ENCODE data around the gene MLLT6. TPM values are rescaled to one million over a fixed set of nuclear protein-coding genes. Genes with fewer than 3 reads are reported as not detected.
A peak's percentile ranks its signal among the peaks of the same experiment; 100 is the strongest.

MLLT6 gene
- total RNA-seq, 1 experiment from 2014 or later: 48.0 TPM

- no peak for ATAC-seq
- TF ChIP-seq ETV6 (CRISPR knock-in tag; IDR thresholded peaks at IDR 0.05) (no peak), HMGXB4 (CRISPR knock-in tag; IDR thresholded peaks at IDR 0.05) (0 out of 2 replicates have a peak, but pooled peaks have one; percentile 28)
- peaks cover 47% of the 10 kb centered on the region for H3K4me1 Mint-ChIP-seq
- no peak overlapping the region; the same call in 1 of the 2 replicates for H3K4me3 Mint-ChIP-seq
- ChIA-PET POLR2A (no interaction called here), CTCF (interaction anchor here (0.5 to 28.2 kb wide), 8 partner anchors 10 to 116 kb away, joined by 3 to 727 read pairs (median 4); partner anchors contain the start of gene SRCIN1)
- DNase-seq (ENCODE audit: low spot score): peak; percentile 36
- no peaks in the 10 kb centered on the region for H3K9me3 Mint-ChIP-seq
- H3K27ac Mint-ChIP-seq: no peak overlapping the region
- no peaks in the 10 kb centered on the region for H3K36me3 Mint-ChIP-seq
- peaks cover 90% of the 10 kb centered on the region for H3K27me3 Mint-ChIP-seq (ENCODE audit: low read depth)
Observed at GRCh38 chr17:38673707-38674013, 31.4 kb upstream of the MLLT6 start.

GRCh38 chr17:38674014-38674748 is 30.9 kb upstream of the MLLT6 start:
- H3K36me3 Mint-ChIP-seq: no peaks in the 10 kb centered on the region

GRCh38 chr17:38674749-38675615 is 30.1 kb upstream of the MLLT6 start, which contains the start of gene EPOP:
TSS of gene EPOP (minus strand) at chr17:38674957. CDS start at chr17:38674495, 462 bp downstream.
- DNase-seq (ENCODE audit: low spot score) (peak; percentile 89), ATAC-seq (peak; percentile 62)
- H3K4me3 Mint-ChIP-seq: peak within 1 kb of the TSS; percentile 54
- H3K27ac Mint-ChIP-seq: no peak within 1 kb of the TSS
- H3K4me1 Mint-ChIP-seq: peaks cover 35% of the 10 kb centered on the region
- H3K9me3 Mint-ChIP-seq: no peaks in the 10 kb centered on the region
- H3K27me3 Mint-ChIP-seq (ENCODE audit: low read depth): peaks cover 77% of the 10 kb centered on the region
- no peaks in the 10 kb centered on the region for H3K36me3 Mint-ChIP-seq
- ChIA-PET POLR2A (interaction anchor here (0.8 kb wide), 1 partner anchor 44 kb away, joined by 3 read pairs; no protein-coding TSS in a partner anchor), CTCF (interaction anchor here (1.0 to 28.2 kb wide), 3 partner anchors 56 to 112 kb away, joined by 3 to 727 read pairs (median 4); partner anchors contain the start of gene SRCIN1)
- TF ChIP-seq FOXK1 (CRISPR knock-in tag; IDR thresholded peaks at IDR 0.05): 0 out of 2 replicates have a peak, but pooled peaks have one; percentile 59
- TF ChIP-seq GABPB1 (CRISPR knock-in tag; IDR thresholded peaks at IDR 0.05): peak; percentile 74
- TF ChIP-seq USF2 (CRISPR knock-in tag; IDR thresholded peaks at IDR 0.05): peak; percentile 63; the same call in 1 of the 2 replicates
- peak; percentile 82 for TF ChIP-seq MAX (CRISPR knock-in tag; IDR thresholded peaks at IDR 0.05)
- peak; percentile 59; the same call in 1 of the 2 replicates for TF ChIP-seq USF1 (CRISPR knock-in tag; IDR thresholded peaks at IDR 0.05)
- TF ChIP-seq E2F5 (CRISPR knock-in tag; IDR thresholded peaks at IDR 0.05): peak; percentile 46; the same call in 1 of the 2 replicates
- peak; percentile 25; the same call in 1 of the 2 replicates for TF ChIP-seq ARID4B (CRISPR knock-in tag; IDR thresholded peaks at IDR 0.05; ENCODE audit: borderline replicate concordance)

More at GRCh38 chr17:38674014-38674748, 30.9 kb upstream of the MLLT6 start:
- no peaks in the 10 kb centered on the region for H3K9me3 Mint-ChIP-seq
- ATAC-seq: no peak
- peak overlapping the region; percentile 22 for H3K4me3 Mint-ChIP-seq
- H3K27ac Mint-ChIP-seq: no peak overlapping the region
- ChIA-PET POLR2A (interaction anchor here (0.8 kb wide), 1 partner anchor 45 kb away, joined by 3 read pairs; no protein-coding TSS in a partner anchor), CTCF (interaction anchor here (0.5 to 28.2 kb wide), 4 partner anchors 25 to 115 kb away, joined by 3 to 727 read pairs (median 4); partner anchors contain the start of gene SRCIN1)
- DNase-seq (ENCODE audit: low spot score): peak; percentile 41
- TF ChIP-seq E2F5 (CRISPR knock-in tag; IDR thresholded peaks at IDR 0.05) (no peak), MAX (CRISPR knock-in tag; IDR thresholded peaks at IDR 0.05) (peak; percentile 9; the same call in 1 of the 2 replicates), MLX (CRISPR knock-in tag; IDR thresholded peaks at IDR 0.05) (no peak), ZNF423 (CRISPR knock-in tag; IDR thresholded peaks at IDR 0.05) (peak; percentile 16; the same call in 1 of the 2 replicates), MYBL2 (CRISPR knock-in tag; IDR thresholded peaks at IDR 0.05) (0 out of 2 replicates have a peak, but pooled peaks have one; percentile 7), ELF4 (CRISPR knock-in tag; IDR thresholded peaks at IDR 0.05; ENCODE audit: low read depth) (0 out of 2 replicates have a peak, but pooled peaks have one; percentile 20)
- H3K27me3 Mint-ChIP-seq (ENCODE audit: low read depth): peaks cover 85% of the 10 kb centered on the region
- H3K4me1 Mint-ChIP-seq: peaks cover 42% of the 10 kb centered on the region
